GM12891 (cell line): Measurements from ENCODE around the gene RRP8.

Experiments
- DNase-seq: peaks from one replicate; pipeline ENCODE4 v3.0.0; 2011; ENCODE audit warnings: low spot score; ENCODE audit not compliant: insufficient read length
- FAIRE-seq: peaks from 2 replicates; lab custom pipeline; 2011; peaks lifted over from hg19 to GRCh38; lab: Jason Lieb, UNC
- PAX5 ChIP-seq: IDR thresholded peaks from 2 replicates; pipeline ENCODE4 v1.6.1; 2011; ENCODE audit warnings: low read length, moderate library complexity, mild to moderate bottlenecking; ENCODE audit not compliant: insufficient read depth, severe bottlenecking
- POLR2A ChIP-seq: IDR thresholded peaks from 2 replicates; pipeline ENCODE4 v1.6.1; 2011; ENCODE audit warnings: low read depth, low read length, control low read depth
- POLR2AphosphoS5 ChIP-seq: IDR thresholded peaks from 2 replicates; pipeline ENCODE4 v1.6.1; 2011; ENCODE audit warnings: low read depth, low read length, control low read depth
- POU2F2 ChIP-seq: IDR thresholded peaks from 2 replicates; pipeline ENCODE4 v1.6.1; 2011; ENCODE audit warnings: low read depth, mild to moderate bottlenecking, control low read depth, low read length, moderate library complexity
- SPI1 ChIP-seq: IDR thresholded peaks from 2 replicates; pipeline ENCODE4 v1.6.1; 2011; ENCODE audit warnings: low read depth, low read length, control low read depth
- TAF1 ChIP-seq: IDR thresholded peaks from 2 replicates; pipeline ENCODE4 v1.6.1; 2011; ENCODE audit warnings: low read depth, low read length, control low read depth

The RRP8 gene

GRCh38 chr11:6633422-6634408, 30.3 kb upstream of the RRP8 start:
- FAIRE-seq: no peak

GRCh38 chr11:6632116-6633073, 29.0 kb upstream of the RRP8 start:
- no peak for DNase-seq
- no peak for FAIRE-seq
- TF ChIP-seq PAX5 (no peak), SPI1 (no peak), TAF1 (no peak), POLR2AphosphoS5 (no peak), POLR2A (no peak), POU2F2 (no peak)

More at GRCh38 chr11:6633422-6634408, 30.3 kb upstream of the RRP8 start:
- no peak for TF ChIP-seq SPI1
- no peak for DNase-seq

- DNase-seq: no peak
- FAIRE-seq: no peak
- TF ChIP-seq POLR2AphosphoS5: no peak
- no peak for TF ChIP-seq POLR2A
- no peak for TF ChIP-seq TAF1
- no peak for TF ChIP-seq PAX5
- TF ChIP-seq POU2F2: no peak
- no peak for TF ChIP-seq SPI1
Observed at GRCh38 chr11:6631361-6631890, 28.0 kb upstream of the RRP8 start.

GRCh38 chr11:6630632-6631291, 27.3 kb upstream of the RRP8 start:
- FAIRE-seq: no peak
- TF ChIP-seq POLR2A (no peak), PAX5 (no peak), TAF1 (no peak), SPI1 (no peak), POU2F2 (no peak)
- no peak for DNase-seq

GRCh38 chr11:6629892-6630631, 26.6 kb upstream of the RRP8 start:
- DNase-seq (no peak), FAIRE-seq (no peak)
- TF ChIP-seq POU2F2: no peak
- no peak for TF ChIP-seq POLR2A
- TF ChIP-seq SPI1: no peak
- no peak for TF ChIP-seq PAX5
- no peak for TF ChIP-seq POLR2AphosphoS5
- TF ChIP-seq TAF1: no peak

GRCh38 chr11:6629573-6629891, 26.1 kb upstream of the RRP8 start:
- TF ChIP-seq PAX5 (no peak), POLR2AphosphoS5 (no peak), SPI1 (no peak), POU2F2 (no peak), POLR2A (no peak), TAF1 (no peak)
- DNase-seq: no peak
- no peak for FAIRE-seq

GRCh38 chr11:6628526-6628925, 25.1 kb upstream of the RRP8 start:
- TF ChIP-seq POU2F2: no peak
- TF ChIP-seq SPI1: no peak
- TF ChIP-seq POLR2A: no peak
- no peak for TF ChIP-seq TAF1
- no peak for DNase-seq
- FAIRE-seq: peak; percentile 35

GRCh38 chr11:6627762-6628241, 24.4 kb upstream of the RRP8 start:
- FAIRE-seq: peak; percentile 60
- TF ChIP-seq SPI1 (no peak), TAF1 (no peak), PAX5 (no peak), POU2F2 (no peak), POLR2A (no peak), POLR2AphosphoS5 (no peak)
- no peak for DNase-seq
